ENCODE data around the gene PODXL2. TPM values are rescaled to one million over a fixed set of nuclear protein-coding genes. Genes with fewer than 3 reads are reported as not detected.
A peak's percentile ranks its signal among the peaks of the same experiment; 100 is the strongest.

PODXL2 gene
- total and polyA plus RNA-seq, 2 donors (not counting 1 experiment from before 2014, with no cell fraction given), result 3.1 to 4.0 TPM

DNA sequence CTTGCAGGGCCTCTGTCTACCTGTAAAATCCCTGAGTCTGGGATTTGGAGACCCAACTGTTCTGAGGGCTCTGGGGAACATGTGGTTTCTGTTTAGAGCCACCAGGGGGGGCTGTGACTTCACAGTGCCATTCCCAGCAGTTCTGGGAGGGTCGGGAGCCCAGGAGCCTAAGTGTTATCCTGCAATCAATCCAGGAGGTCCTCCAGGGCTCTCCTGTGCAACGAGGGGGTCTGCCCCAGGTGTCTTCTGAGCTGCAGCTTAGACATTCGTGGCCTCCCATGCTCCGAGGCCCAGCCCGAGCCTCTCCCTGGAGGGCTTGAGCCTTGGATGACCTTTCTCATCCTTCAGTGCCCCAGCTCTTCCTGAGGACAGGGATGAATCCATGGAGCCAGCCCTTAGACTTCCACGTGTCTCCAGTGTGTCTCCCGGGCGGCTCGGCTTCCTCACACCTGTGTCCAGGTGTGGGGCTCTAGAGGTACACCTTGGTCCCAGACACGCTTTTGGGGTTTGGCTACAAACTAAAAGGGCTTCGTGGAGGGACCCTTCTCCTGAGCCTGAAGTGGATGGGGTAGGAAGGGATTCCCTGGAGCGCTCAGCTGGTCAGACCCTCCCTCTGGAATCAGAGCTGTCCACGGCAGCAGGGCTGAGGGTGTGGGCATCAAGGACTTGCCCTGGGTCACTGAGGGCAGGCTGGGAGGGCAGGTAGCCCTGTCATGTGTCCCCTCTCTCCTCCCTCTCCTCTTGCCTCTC, 23.4 kb downstream of the PODXL2 start:
- no peak overlapping the region for H3K27ac Mint-ChIP-seq
- intact Hi-C loops (cut with micrococcal nuclease), result loop anchor here (1.0 to 2.0 kb wide), 2 partner anchors 180 to 480 kb away; no protein-coding TSS in a partner anchor

More for the DNA sequence above, 23.4 kb downstream of the PODXL2 start:
- no peaks in the 10 kb centered on the region for H3K9me3 ChIP-seq (ENCODE audit: control extremely low read depth in 1 of 3, control insufficient read depth in 2 of 3, insufficient read depth in 1 of 3, low read length in 2 of 3)
- ChIA-PET POLR2A (interaction anchor here (0.8 kb wide), 1 partner anchor 18 kb away, joined by 3 read pairs; no protein-coding TSS in a partner anchor), CTCF (interaction anchor here (0.7 to 5.5 kb wide), 13 partner anchors 17 to 319 kb away, joined by 3 to 22 read pairs (median 5); no protein-coding TSS in a partner anchor)
- no peaks in the 10 kb centered on the region for H3K9me3 Mint-ChIP-seq (ENCODE audit: insufficient read depth)
- no peak overlapping the region for H3K4me3 ChIP-seq (ENCODE audit: control extremely low read depth in 1 of 5, extremely low read depth in 1 of 5, insufficient read depth in 1 of 5, low read depth in 2 of 5, low read length in 4 of 5)
- DNase-seq, result peak; percentile 66
- H2AFZ ChIP-seq (ENCODE audit: insufficient read depth, low read depth, low read length, poor library complexity, severe bottlenecking), result no peak overlapping the region
- no peaks in the 10 kb centered on the region for H3K27me3 ChIP-seq (replicated peaks in 1 of 4; ENCODE audit: control extremely low read depth in 1 of 4, control insufficient read depth in 3 of 4, insufficient read depth in 4 of 4, low read length in 3 of 4)
- no peak overlapping the region for H3K4me2 ChIP-seq (replicated peaks; ENCODE audit: low read depth, low read length, poor library complexity, severe bottlenecking)
- no peaks in the 10 kb centered on the region for H3K27me3 Mint-ChIP-seq
- H3K9ac ChIP-seq (ENCODE audit: low read length), result no peak overlapping the region
- WGBS (ENCODE audit: insufficient coverage), result 78% methylated on average over 13 of the region's 13 CpGs
- peak; percentile 64 for ATAC-seq (ENCODE audit: low read depth)
- H4K20me1 ChIP-seq (ENCODE audit: control insufficient read depth, insufficient read depth, low read length, poor library complexity, severe bottlenecking), result no peaks in the 10 kb centered on the region
- no peak overlapping the region for H3K4me3 Mint-ChIP-seq
- TF ChIP-seq CTCF (IDR thresholded peaks at IDR 0.05) (peak; percentile 84), EZH2 (IDR thresholded peaks at IDR 0.05; ENCODE audit: borderline replicate concordance, insufficient read depth, low read depth, low read length, poor library complexity, severe bottlenecking) (no peak)
- H3K4me1 ChIP-seq (ENCODE audit: control insufficient read depth in 2 of 2, insufficient read depth in 2 of 2, low read length in 2 of 2), result no peaks in the 10 kb centered on the region
- no peaks in the 10 kb centered on the region for H3K79me2 ChIP-seq (ENCODE audit: control insufficient read depth, insufficient read depth, low read length)
- no peaks in the 10 kb centered on the region for H3K36me3 ChIP-seq (replicated peaks in 1 of 2; ENCODE audit: control extremely low read depth in 1 of 2, control insufficient read depth in 1 of 2, extremely low read depth in 1 of 2, insufficient read depth in 2 of 2, low read length in 1 of 2)
- no peaks in the 10 kb centered on the region for H3K4me1 Mint-ChIP-seq
- H3K27ac ChIP-seq (ENCODE audit: low read length in 2 of 2), result no peak overlapping the region

Measured in B cell (primary cell).